ENCODE results near the gene DLG2. TPM values are rescaled to one million over a fixed set of nuclear protein-coding genes. Genes with fewer than 3 reads are reported as not detected.
"Not testable (repeated sequence)": the region's sequence is repeated elsewhere in the genome, so short reads cannot be mapped to it uniquely, and the experiment has no call there.

DLG2 gene
- total RNA-seq, 1 donor, result 1.3 TPM

- DNase-seq (ENCODE audit: low read depth), result no peak
- no peak for TF ChIP-seq CTCF (IDR thresholded peaks at IDR 0.05; ENCODE audit: insufficient read depth, low read depth, low read length)
- H3K4me3 ChIP-seq (ENCODE audit: low read depth, low read length), result no peak overlapping the region
Measured at GRCh38 chr11:85423316-85423715, 203.8 kb downstream of the DLG2 start.

- no peak for TF ChIP-seq CTCF (IDR thresholded peaks at IDR 0.05; ENCODE audit: insufficient read depth, low read depth, low read length)
- no peak for DNase-seq (ENCODE audit: low read depth)
Measured at GRCh38 chr11:85414175-85414574, 213.0 kb downstream of the DLG2 start.

GRCh38 chr11:85407648-85408047, 219.5 kb downstream of the DLG2 start:
- H3K4me3 ChIP-seq (ENCODE audit: low read depth, low read length), result no peak overlapping the region
- no peak for TF ChIP-seq CTCF (IDR thresholded peaks at IDR 0.05; ENCODE audit: insufficient read depth, low read depth, low read length)
- DNase-seq (ENCODE audit: low read depth), result no peak

More at GRCh38 chr11:85414175-85414574, 213.0 kb downstream of the DLG2 start:
- H3K4me3 ChIP-seq (ENCODE audit: low read depth, low read length), result no peak overlapping the region

GRCh38 chr11:85406841-85407240, 220.3 kb downstream of the DLG2 start:
- no peak for DNase-seq (ENCODE audit: low read depth)
- no peak for TF ChIP-seq CTCF (IDR thresholded peaks at IDR 0.05; ENCODE audit: insufficient read depth, low read depth, low read length)
- no peak overlapping the region for H3K4me3 ChIP-seq (ENCODE audit: low read depth, low read length)

- TF ChIP-seq CTCF (IDR thresholded peaks at IDR 0.05; ENCODE audit: insufficient read depth, low read depth, low read length), result no peak
- DNase-seq (ENCODE audit: low read depth), result no peak
- H3K4me3 ChIP-seq (ENCODE audit: low read depth, low read length), result no peak overlapping the region
Measured at GRCh38 chr11:85406316-85406715, 220.8 kb downstream of the DLG2 start.

- H3K4me3 ChIP-seq (ENCODE audit: low read depth, low read length); DNase-seq (ENCODE audit: low read depth): not testable (repeated sequence)
Measured at GRCh38 chr11:85395515-85396055, 231.6 kb downstream of the DLG2 start.

- no peak for DNase-seq (ENCODE audit: low read depth)
- no peak overlapping the region for H3K4me3 ChIP-seq (ENCODE audit: low read depth, low read length)
- no peak for TF ChIP-seq CTCF (IDR thresholded peaks at IDR 0.05; ENCODE audit: insufficient read depth, low read depth, low read length)
Measured at GRCh38 chr11:85394283-85394682, 232.9 kb downstream of the DLG2 start.
